SK-N-DZ (cell line): Measurements from ENCODE around the gene CST9.
"Not testable (repeated sequence)": the region's sequence is repeated elsewhere in the genome, so short reads cannot be mapped to it uniquely, and the experiment has no call there.

ENCODE experiments used
- DNase-seq: peaks from one replicate; pipeline ENCODE4 v3.0.0-alpha.2; 2015; ENCODE audit warnings: low spot score

CST9 gene

GRCh38 chr20:23588434-23589403 lies 17.0 kb downstream of the CST9 start:
- no peak for DNase-seq

GRCh38 chr20:23587631-23588030 lies 18.1 kb downstream of the CST9 start:
- no peak for DNase-seq

- no peak for DNase-seq
Observed at GRCh38 chr20:23586735-23587525, 18.8 kb downstream of the CST9 start.

- no peak for DNase-seq
Observed at GRCh38 chr20:23585808-23586734, 19.6 kb downstream of the CST9 start.

- DNase-seq, result no peak
Observed at GRCh38 chr20:23585449-23585807, 20.3 kb downstream of the CST9 start.

GRCh38 chr20:23584434-23585199 lies 21.1 kb downstream of the CST9 start:
- DNase-seq, result no peak

- DNase-seq, result no peak
Observed at GRCh38 chr20:23583526-23583925, 22.2 kb downstream of the CST9 start.

- DNase-seq, result no peak
Observed at GRCh38 chr20:23582293-23582692, 23.4 kb downstream of the CST9 start.

- DNase-seq, result not testable (repeated sequence)
Observed at GRCh38 chr20:23581833-23582232, 23.9 kb downstream of the CST9 start.

- DNase-seq, result no peak
Observed at GRCh38 chr20:23574977-23575376, 30.7 kb downstream of the CST9 start.

- no peak for DNase-seq
Observed at GRCh38 chr20:23570178-23570760, 35.4 kb downstream of the CST9 start.

- DNase-seq, result no peak
Observed at GRCh38 chr20:23569570-23569969, 36.1 kb downstream of the CST9 start.

GRCh38 chr20:23568971-23569330 lies 36.8 kb downstream of the CST9 start:
- DNase-seq, result no peak

- no peak for DNase-seq
Observed at GRCh38 chr20:23568320-23568970, 37.3 kb downstream of the CST9 start, which contains the start of gene CST9L. Gene CST9L (minus strand): TSS chr20:23568484. CDS start chr20:23568450, 34 bp downstream.

GRCh38 chr20:23566199-23566932 lies 39.4 kb downstream of the CST9 start:
- no peak for DNase-seq

GRCh38 chr20:23565503-23566045 lies 40.1 kb downstream of the CST9 start:
- no peak for DNase-seq

- no peak for DNase-seq
Observed at GRCh38 chr20:23564927-23565326, 40.8 kb downstream of the CST9 start.

GRCh38 chr20:23562721-23563342 lies 42.9 kb downstream of the CST9 start:
- no peak for DNase-seq
